Hepatocyte (in vitro differentiated cells): ENCODE data around the gene BRSK1. TPM values are rescaled to one million over a fixed set of nuclear protein-coding genes. Genes with fewer than 3 reads are reported as not detected.

Source experiments
- DNase-seq: peaks from one replicate; pipeline ENCODE4 v3.0.0-alpha.2; 2016; ENCODE audit warnings: low spot score
- H2AFZ ChIP-seq: fragments of 200-600 bp; sonication (generic); 2 replicates; pipeline ENCODE4 v1.6.0; 2016; ENCODE audit warnings: antibody characterized with exemption, mild to moderate bottlenecking
- H3K27ac ChIP-seq: fragments of 200-600 bp; sonication (generic); 2 replicates; pipeline ENCODE4 v1.5.1; 2016; ENCODE audit warnings: mild to moderate bottlenecking
- H3K27me3 ChIP-seq: fragments of 200-600 bp; sonication (generic); 2 replicates; pipeline ENCODE4 v1.6.1; 2016
- H3K36me3 ChIP-seq: fragments of 200-600 bp; sonication (generic); replicated peaks from 2 replicates; pipeline ENCODE4 v1.5.1; 2016; ENCODE audit warnings: low read depth; ENCODE audit not compliant: insufficient read depth
- H3K4me1 ChIP-seq: fragments of 200-600 bp; sonication (generic); 2 replicates; pipeline ENCODE4 v1.5.1; 2016; ENCODE audit warnings: mild to moderate bottlenecking, moderate library complexity; ENCODE audit not compliant: insufficient read depth
- H3K4me2 ChIP-seq: fragments of 200-600 bp; sonication (generic); 2 replicates; pipeline ENCODE4 v1.6.0; 2016
- H3K4me3 ChIP-seq: fragments of 200-600 bp; sonication (generic); 2 replicates; pipeline ENCODE4 v1.5.1; 2016; ENCODE audit warnings: mild to moderate bottlenecking
- H3K79me2 ChIP-seq: fragments of 200-600 bp; sonication (generic); 2 replicates; pipeline ENCODE4 v1.6.0; 2017; ENCODE audit warnings: mild to moderate bottlenecking
- H3K9me2 ChIP-seq: fragments of 200-600 bp; sonication (generic); replicated peaks from 2 replicates; pipeline ENCODE4 v1.6.0; 2017; ENCODE audit warnings: mild to moderate bottlenecking; ENCODE audit not compliant: insufficient read depth
- H3K9me3 ChIP-seq: fragments of 200-600 bp; sonication (generic); 2 replicates; pipeline ENCODE4 v1.5.1; 2016; ENCODE audit warnings: low read depth, mild to moderate bottlenecking
- H4K20me1 ChIP-seq: fragments of 200-600 bp; sonication (generic); 2 replicates; pipeline ENCODE4 v1.6.0; 2016; ENCODE audit warnings: mild to moderate bottlenecking; ENCODE audit not compliant: insufficient read depth, poor library complexity, severe bottlenecking
- EZH2 ChIP-seq: fragments of 200-600 bp; sonication (generic); IDR thresholded peaks from 2 replicates; pipeline ENCODE4 v1.6.1; 2016; ENCODE audit warnings: antibody characterized with exemption, mild to moderate bottlenecking, borderline replicate concordance
- EZH2phosphoT487 ChIP-seq: fragments of 200-600 bp; sonication (generic); IDR thresholded peaks from one replicate; pipeline ENCODE4 v1.6.1; 2018; ENCODE audit warnings: antibody characterized with exemption, mild to moderate bottlenecking, low read depth, moderate library complexity; ENCODE audit not compliant: unreplicated experiment, severe bottlenecking
- WGBS: methylation state at CpG from one replicate; pipeline ENCODE4 v1.1.6; 2016; ENCODE audit warnings: low lambda C conversion rate; ENCODE audit errors: missing lambda C conversion rate; 5-methylcytosine and 5-hydroxymethylcytosine counted together
- polyA plus RNA-seq: library from polyadenylated mRNA; unstranded; fragments of >200 nt; fragmentation: Nextera tagmentation; extraction: Ambion mirVana; gene quantifications from 2 replicates; pipeline ENCODE4 v1.2.1, GENCODE V29; 2016
- total RNA-seq: library from RNA; depleted of rRNA; stranded (reverse); fragments of >200 nt; gene quantifications from 2 replicates; pipeline ENCODE4 v1.2.3, GENCODE V29; 2014
- TF ChIP-seq, protein P1 (sequence below): fragments of 200-600 bp; sonication (generic); IDR thresholded peaks from 2 replicates; pipeline ENCODE4 v1.5.1; 2016; ENCODE audit warnings: antibody characterized with exemption, mild to moderate bottlenecking; ENCODE audit not compliant: poor library complexity

The BRSK1 gene
- total and polyA plus RNA-seq, 2 experiments from 2014 or later, result 2.4 to 13.2 TPM

DNA sequence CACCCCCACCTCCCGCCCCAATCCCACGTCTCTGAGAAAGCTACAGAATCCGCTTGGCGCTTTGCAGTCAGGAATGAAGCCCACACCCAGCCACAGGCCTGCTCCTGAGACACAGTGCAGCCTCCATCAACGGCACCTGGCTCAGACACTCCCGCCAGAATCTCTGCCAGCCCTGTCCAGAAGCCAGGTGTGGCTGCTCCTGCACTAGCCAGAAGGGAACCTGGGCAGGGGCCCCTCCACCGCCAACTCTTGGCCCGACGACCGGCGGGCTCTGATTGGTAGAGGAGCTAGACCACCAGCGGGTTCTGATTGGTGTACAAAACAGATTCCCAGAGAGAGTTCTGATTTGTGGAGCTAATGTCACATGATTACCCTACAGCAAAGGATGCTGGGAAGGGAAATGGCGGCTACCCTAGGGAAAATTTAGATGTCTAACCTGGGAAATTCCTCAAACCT lies 22.1 kb upstream of the BRSK1 start:
- no peak overlapping the region for H3K4me3 ChIP-seq
- H3K27me3 ChIP-seq, result no peaks in the 10 kb centered on the region
- H3K36me3 ChIP-seq, result no peaks in the 10 kb centered on the region
- H3K9me2 ChIP-seq, result no peaks in the 10 kb centered on the region
- no peak overlapping the region for H3K4me2 ChIP-seq
- DNase-seq, result no peak
- 94% methylated on average over 13 of the region's 13 CpGs for WGBS
- peaks cover 21% of the 10 kb centered on the region for H3K79me2 ChIP-seq
- no peak overlapping the region for H3K27ac ChIP-seq
- H4K20me1 ChIP-seq, result peaks cover 16% of the 10 kb centered on the region
- no peak for TF ChIP-seq EZH2phosphoT487
- peaks cover 11% of the 10 kb centered on the region for H3K4me1 ChIP-seq
- no peaks in the 10 kb centered on the region for H3K9me3 ChIP-seq
- H2AFZ ChIP-seq, result no peak overlapping the region

DNA sequence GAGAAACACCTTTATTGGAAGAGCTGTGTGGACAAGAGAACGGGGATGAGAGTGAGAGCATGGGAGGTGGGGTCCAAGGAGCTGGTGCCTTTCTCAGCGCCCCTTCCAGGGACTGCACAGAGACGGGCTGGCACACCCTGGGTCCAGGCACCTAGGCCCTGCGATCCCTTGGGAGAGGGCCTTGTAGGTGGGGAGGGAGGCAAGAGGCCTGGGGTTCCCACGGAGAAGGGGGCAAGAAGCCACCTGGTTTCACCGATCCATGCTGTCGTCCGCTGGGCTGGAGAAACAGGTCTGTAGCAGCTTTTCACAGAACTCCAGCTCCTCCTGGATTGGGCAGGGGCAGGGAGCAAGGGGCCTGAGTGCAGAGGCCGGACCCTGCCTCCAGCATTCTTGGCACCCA lies 21.4 kb upstream of the BRSK1 start:
- no peak for DNase-seq
- Histone ChIP-seq H3K4me2 (no peak overlapping the region), H4K20me1 (peaks cover 9% of the 10 kb centered on the region), H3K27me3 (no peaks in the 10 kb centered on the region), H3K9me2 (no peaks in the 10 kb centered on the region), H3K9me3 (no peaks in the 10 kb centered on the region), H3K36me3 (no peaks in the 10 kb centered on the region), H3K27ac (no peak overlapping the region), H3K4me3 (no peak overlapping the region), H3K4me1 (peaks cover 6% of the 10 kb centered on the region), H2AFZ (no peak overlapping the region), H3K79me2 (peaks cover 14% of the 10 kb centered on the region)
- TF ChIP-seq EZH2phosphoT487 (no peak), EZH2 (no peak)
- TF ChIP-seq, protein P1, sequence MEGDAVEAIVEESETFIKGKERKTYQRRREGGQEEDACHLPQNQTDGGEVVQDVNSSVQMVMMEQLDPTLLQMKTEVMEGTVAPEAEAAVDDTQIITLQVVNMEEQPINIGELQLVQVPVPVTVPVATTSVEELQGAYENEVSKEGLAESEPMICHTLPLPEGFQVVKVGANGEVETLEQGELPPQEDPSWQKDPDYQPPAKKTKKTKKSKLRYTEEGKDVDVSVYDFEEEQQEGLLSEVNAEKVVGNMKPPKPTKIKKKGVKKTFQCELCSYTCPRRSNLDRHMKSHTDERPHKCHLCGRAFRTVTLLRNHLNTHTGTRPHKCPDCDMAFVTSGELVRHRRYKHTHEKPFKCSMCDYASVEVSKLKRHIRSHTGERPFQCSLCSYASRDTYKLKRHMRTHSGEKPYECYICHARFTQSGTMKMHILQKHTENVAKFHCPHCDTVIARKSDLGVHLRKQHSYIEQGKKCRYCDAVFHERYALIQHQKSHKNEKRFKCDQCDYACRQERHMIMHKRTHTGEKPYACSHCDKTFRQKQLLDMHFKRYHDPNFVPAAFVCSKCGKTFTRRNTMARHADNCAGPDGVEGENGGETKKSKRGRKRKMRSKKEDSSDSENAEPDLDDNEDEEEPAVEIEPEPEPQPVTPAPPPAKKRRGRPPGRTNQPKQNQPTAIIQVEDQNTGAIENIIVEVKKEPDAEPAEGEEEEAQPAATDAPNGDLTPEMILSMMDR, result no peak
- 94% methylated on average over 9 of the region's 9 CpGs for WGBS

DNA sequence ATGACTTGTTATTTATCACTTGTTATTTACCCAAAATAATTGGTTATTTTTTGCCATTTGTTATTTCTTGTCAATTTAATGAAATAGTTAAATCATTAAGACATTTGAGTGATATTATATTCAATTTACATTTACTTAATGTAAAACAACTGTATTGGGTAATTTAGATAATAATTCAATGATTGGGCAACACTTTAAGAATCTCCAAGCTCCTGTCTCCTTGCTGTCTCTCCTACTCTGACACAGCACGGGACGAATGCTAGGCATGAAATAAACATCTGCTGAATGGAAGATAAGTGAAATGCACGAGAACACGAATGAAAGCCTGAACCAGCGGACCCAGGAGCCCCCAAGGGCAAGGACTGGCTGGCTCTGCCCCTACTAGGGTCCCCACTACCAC lies 19.3 kb upstream of the BRSK1 start:
- H3K79me2 ChIP-seq, result peaks cover 3% of the 10 kb centered on the region
- no peak overlapping the region for H3K4me3 ChIP-seq
- no peaks in the 10 kb centered on the region for H4K20me1 ChIP-seq

DNA sequence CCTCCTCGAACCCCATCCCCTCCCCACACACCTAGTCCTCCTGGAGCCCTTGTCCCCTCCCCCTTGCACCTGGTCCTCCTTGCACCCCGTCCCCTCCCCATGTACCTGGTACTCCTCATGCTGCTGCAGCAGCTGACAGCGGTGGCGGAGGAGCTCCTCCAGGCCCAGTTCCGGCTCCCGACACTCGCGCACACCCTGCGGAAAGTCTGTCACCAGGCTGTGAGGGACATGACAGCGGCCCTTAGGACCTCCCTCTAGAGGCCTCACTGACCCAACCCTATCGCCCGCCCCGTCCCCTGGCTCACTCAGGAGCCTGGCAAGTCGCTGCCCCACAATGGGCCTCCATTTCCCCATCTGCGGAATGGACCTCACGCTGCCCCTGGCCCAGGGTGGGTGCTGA lies 18.6 kb upstream of the BRSK1 start:
- TF ChIP-seq, protein P1, result no peak
- TF ChIP-seq EZH2 (no peak), EZH2phosphoT487 (no peak)
- Histone ChIP-seq H2AFZ (no peak overlapping the region), H3K4me1 (peaks cover under 1% of the 10 kb centered on the region), H3K9me3 (no peaks in the 10 kb centered on the region), H3K4me2 (no peak overlapping the region), H3K79me2 (peaks cover 3% of the 10 kb centered on the region), H3K4me3 (no peak overlapping the region), H3K27me3 (no peaks in the 10 kb centered on the region), H3K36me3 (no peaks in the 10 kb centered on the region), H3K9me2 (no peaks in the 10 kb centered on the region), H4K20me1 (no peaks in the 10 kb centered on the region), H3K27ac (no peak overlapping the region)
- no peak for DNase-seq
- whole genome bisulfite sequencing, result 95% methylated on average over 16 of the region's 16 CpGs

More for the DNA sequence above, 19.3 kb upstream of the BRSK1 start:
- Histone ChIP-seq H3K4me2 (no peak overlapping the region), H3K27ac (no peak overlapping the region), H3K27me3 (no peaks in the 10 kb centered on the region), H3K36me3 (no peaks in the 10 kb centered on the region), H2AFZ (no peak overlapping the region), H3K9me3 (no peaks in the 10 kb centered on the region), H3K9me2 (no peaks in the 10 kb centered on the region), H3K4me1 (peaks cover 6% of the 10 kb centered on the region)
- DNase-seq, result no peak
- WGBS, result 82% methylated on average over 5 of the region's 5 CpGs
- TF ChIP-seq, protein P1, result no peak
- TF ChIP-seq EZH2, result no peak
- no peak for TF ChIP-seq EZH2phosphoT487
